ENCODE data around the gene SLCO2A1.

SLCO2A1 gene

GRCh38 chr3:133999891-134000685 lies 29.6 kb downstream of the SLCO2A1 start:
- DNase-seq (ENCODE audit: low spot score): no peak

GRCh38 chr3:133998691-133999241 lies 31.0 kb downstream of the SLCO2A1 start:
- no peak for DNase-seq (ENCODE audit: low spot score)

GRCh38 chr3:133997871-133998635 lies 31.7 kb downstream of the SLCO2A1 start:
- DNase-seq (ENCODE audit: low spot score): no peak

GRCh38 chr3:133996996-133997395 lies 32.7 kb downstream of the SLCO2A1 start:
- DNase-seq (ENCODE audit: low spot score): no peak

GRCh38 chr3:133996251-133996661 lies 33.5 kb downstream of the SLCO2A1 start:
- DNase-seq (ENCODE audit: low spot score): no peak

GRCh38 chr3:133995264-133995663 lies 34.5 kb downstream of the SLCO2A1 start:
- DNase-seq (ENCODE audit: low spot score): no peak

- no peak for DNase-seq (ENCODE audit: low spot score)
Observed at GRCh38 chr3:133994166-133994890, 35.4 kb downstream of the SLCO2A1 start.

GRCh38 chr3:133992951-133993620 lies 36.6 kb downstream of the SLCO2A1 start:
- no peak for DNase-seq (ENCODE audit: low spot score)

GRCh38 chr3:133992381-133992780 lies 37.3 kb downstream of the SLCO2A1 start:
- DNase-seq (ENCODE audit: low spot score): no peak

- no peak for DNase-seq (ENCODE audit: low spot score)
Observed at GRCh38 chr3:133991637-133992036, 38.1 kb downstream of the SLCO2A1 start.

GRCh38 chr3:133991209-133991608 lies 38.5 kb downstream of the SLCO2A1 start:
- DNase-seq (ENCODE audit: low spot score): no peak

GRCh38 chr3:133989936-133990702 lies 39.6 kb downstream of the SLCO2A1 start:
- peak; percentile 87 for DNase-seq (ENCODE audit: low spot score)

- DNase-seq (ENCODE audit: low spot score): no peak
Observed at GRCh38 chr3:133988631-133989161, 41.0 kb downstream of the SLCO2A1 start.

- DNase-seq (ENCODE audit: low spot score): no peak
Observed at GRCh38 chr3:133987948-133988484, 41.7 kb downstream of the SLCO2A1 start.

GRCh38 chr3:133987136-133987535 lies 42.6 kb downstream of the SLCO2A1 start:
- DNase-seq (ENCODE audit: low spot score): no peak

- DNase-seq (ENCODE audit: low spot score): no peak
Observed at GRCh38 chr3:133986311-133986710, 43.4 kb downstream of the SLCO2A1 start.

GRCh38 chr3:133984975-133985374 lies 44.8 kb downstream of the SLCO2A1 start:
- DNase-seq (ENCODE audit: low spot score): no peak

GRCh38 chr3:133983576-133984560 lies 45.9 kb downstream of the SLCO2A1 start:
- no peak for DNase-seq (ENCODE audit: low spot score)

GRCh38 chr3:133983126-133983525 lies 46.6 kb downstream of the SLCO2A1 start:
- no peak for DNase-seq (ENCODE audit: low spot score)
